NT2/D1 (cell line): ENCODE data around the gene TMIE.

Experiments used
- YY1 ChIP-seq: IDR thresholded peaks from 2 replicates; pipeline ENCODE4 v1.6.1; 2011; ENCODE audit not compliant: insufficient read length, insufficient read depth
- ZNF274 ChIP-seq: IDR thresholded peaks from 2 replicates; pipeline ENCODE4 v1.6.1; 2011; ENCODE audit warnings: mild to moderate bottlenecking, low read depth, low read length

- TF ChIP-seq YY1: no peak
- no peak for TF ChIP-seq ZNF274
Measured at GRCh38 chr3:46668591-46668990, 32.6 kb upstream of the TMIE start.
